Activated B cell treated with CpG ODN at 0.5 μM for 24 hours (primary cell): ENCODE data around the gene DCST2. TPM values are rescaled to one million over a fixed set of nuclear protein-coding genes. Genes with fewer than 3 reads are reported as not detected.

Experiments
- ATAC-seq: fragments of 200-7000 bp; cut with Tn5 transposase; one replicate; pipeline ENCODE4 v1.10.0; 2021; ENCODE audit warnings: low read depth, mild to moderate bottlenecking, moderate library complexity
- CTCF ChIA-PET: fragments of 350-600 bp; sonication (Branson Sonifier 250); formaldehyde crosslinking; loops from one replicate; lab custom pipeline; 2021; ENCODE audit warnings: antibody characterized with exemption; lab: Charles Lee
- POLR2A ChIA-PET: fragments of 350-600 bp; sonication (Branson Sonifier 250); formaldehyde crosslinking; loops from one replicate; lab custom pipeline; 2021; ENCODE audit warnings: antibody characterized with exemption; lab: Charles Lee
- DNase-seq: peaks from one replicate; pipeline ENCODE4 v3.0.0; 2022
- H3K27ac Mint-ChIP-seq: one replicate; pipeline ENCODE4 v1.8.0; 2020; ENCODE audit warnings: mixed read lengths
- H3K27me3 Mint-ChIP-seq: one replicate; pipeline ENCODE4 v1.8.0; 2021; ENCODE audit warnings: mixed read lengths
- H3K36me3 Mint-ChIP-seq: one replicate; pipeline ENCODE4 v1.8.0; 2021; ENCODE audit warnings: low read depth, mixed read lengths
- H3K4me1 Mint-ChIP-seq: one replicate; pipeline ENCODE4 v1.8.0; 2021; ENCODE audit warnings: mixed read lengths
- H3K4me3 Mint-ChIP-seq: one replicate; pipeline ENCODE4 v1.8.0; 2020; ENCODE audit warnings: mild to moderate bottlenecking, mixed read lengths
- H3K9me3 Mint-ChIP-seq: one replicate; pipeline ENCODE4 v1.8.0; 2020; ENCODE audit warnings: mixed read lengths
- CTCF ChIP-seq: fragments of 200-600 bp; IDR thresholded peaks from one replicate; pipeline ENCODE4 v1.8.0; 2022; ENCODE audit warnings: antibody characterized with exemption, mild to moderate bottlenecking
- intact Hi-C: fragments of 100-400 bp; cut with micrococcal nuclease; formaldehyde crosslinking; loops from one replicate; pipeline ENCODE4 v1.15.1; 2024
- total RNA-seq: library from RNA; stranded (reverse); gene quantifications from 2 replicates; pipeline ENCODE4 v1.2.3, GENCODE V29; 2022

Gene DCST2
- total RNA-seq, 1 donor from 2014 or later, result 1.0 TPM

GRCh38 chr1:155044812-155045657, 11.5 kb upstream of the DCST2 start:
- peak; percentile 22 for DNase-seq
- CTCF ChIA-PET, result interaction anchor here (0.7 to 9.6 kb wide), 11 partner anchors 9 to 485 kb away, joined by 3 to 101 read pairs (median 7); partner anchors contain the start of gene EFNA4
- H3K27me3 Mint-ChIP-seq, result no peaks in the 10 kb centered on the region
- peak; percentile 58 for TF ChIP-seq CTCF
- no peak overlapping the region for H3K4me3 Mint-ChIP-seq
- H3K27ac Mint-ChIP-seq, result no peak overlapping the region
- POLR2A ChIA-PET, result interaction anchor here (1.2 to 2.3 kb wide), 4 partner anchors 16 to 40 kb away, joined by 3 to 9 read pairs (median 6); partner anchors contain the start of gene EFNA4
- peaks cover 4% of the 10 kb centered on the region for H3K4me1 Mint-ChIP-seq
- H3K9me3 Mint-ChIP-seq, result no peaks in the 10 kb centered on the region
- H3K36me3 Mint-ChIP-seq, result no peaks in the 10 kb centered on the region
- intact Hi-C loops, result loop anchor here (1.0 kb wide), 3 partner anchors 16 to 122 kb away; no protein-coding TSS in a partner anchor
- ATAC-seq, result peak; percentile 96

GRCh38 chr1:155044365-155044764, 10.8 kb upstream of the DCST2 start:
- ChIA-PET POLR2A (interaction anchor here (1.2 to 2.3 kb wide), 4 partner anchors 17 to 41 kb away, joined by 3 to 9 read pairs (median 6); partner anchors contain the start of gene EFNA4), CTCF (interaction anchor here (0.7 to 9.6 kb wide), 13 partner anchors 10 to 485 kb away, joined by 3 to 101 read pairs (median 6); partner anchors contain the start of gene EFNA4)
- Mint-ChIP-seq H3K27me3 (no peaks in the 10 kb centered on the region), H3K9me3 (no peaks in the 10 kb centered on the region), H3K4me1 (peaks cover 4% of the 10 kb centered on the region), H3K4me3 (no peak overlapping the region), H3K36me3 (no peaks in the 10 kb centered on the region), H3K27ac (no peak overlapping the region)
- no peak for TF ChIP-seq CTCF
- DNase-seq (no peak), ATAC-seq (no peak)
- intact Hi-C loops, result no loop called here

- Mint-ChIP-seq H3K27ac (no peak overlapping the region), H3K4me3 (no peak overlapping the region), H3K9me3 (no peaks in the 10 kb centered on the region), H3K27me3 (peaks cover 2% of the 10 kb centered on the region), H3K4me1 (peaks cover 4% of the 10 kb centered on the region), H3K36me3 (no peaks in the 10 kb centered on the region)
- no peak for ATAC-seq
- intact Hi-C loops, result no loop called here
- TF ChIP-seq CTCF, result no peak
- DNase-seq, result no peak
- POLR2A ChIA-PET, result interaction anchor here (0.6 to 2.3 kb wide), 5 partner anchors 18 to 41 kb away, joined by 3 to 9 read pairs (median 4); partner anchors contain the start of gene EFNA4
- CTCF ChIA-PET, result interaction anchor here (0.7 to 9.6 kb wide), 11 partner anchors 10 to 124 kb away, joined by 3 to 101 read pairs (median 7); partner anchors contain the start of gene EFNA4
Measured at GRCh38 chr1:155043793-155044192, 10.2 kb upstream of the DCST2 start.

GRCh38 chr1:155043301-155043702, 9.7 kb upstream of the DCST2 start:
- Mint-ChIP-seq H3K36me3 (no peaks in the 10 kb centered on the region), H3K9me3 (no peaks in the 10 kb centered on the region), H3K27ac (no peak overlapping the region), H3K4me1 (peaks cover 4% of the 10 kb centered on the region), H3K4me3 (no peak overlapping the region), H3K27me3 (peaks cover 5% of the 10 kb centered on the region)
- ATAC-seq, result no peak
- CTCF ChIA-PET, result interaction anchor here (1.2 to 9.6 kb wide), 6 partner anchors 11 to 124 kb away, joined by 4 to 101 read pairs (median 12); partner anchors contain the start of gene EFNA4
- intact Hi-C loops, result no loop called here
- POLR2A ChIA-PET, result interaction anchor here (0.6 to 2.3 kb wide), 3 partner anchors 22 to 42 kb away, joined by 3 to 9 read pairs (median 3); no protein-coding TSS in a partner anchor
- no peak for DNase-seq
- no peak for TF ChIP-seq CTCF
